H1 (cell line): ENCODE results near the gene VPS26B. TPM values are rescaled to one million over a fixed set of nuclear protein-coding genes. Genes with fewer than 3 reads are reported as not detected.

Experiments used
- CHD7 ChIP-seq: fragments of 300-600 bp; sonication (generic); IDR thresholded peaks from 2 replicates; pipeline ENCODE4 v1.7.1; 2012; ENCODE audit warnings: low read length, moderate library complexity, mild to moderate bottlenecking, inconsistent platforms; ENCODE audit not compliant: insufficient replicate concordance
- EZH2 ChIP-seq: fragments of 200-600 bp; sonication (generic); IDR thresholded peaks from 2 replicates; pipeline ENCODE4 v1.7.1; 2012; ENCODE audit warnings: low read depth, mild to moderate bottlenecking, moderate library complexity, low read length, inconsistent platforms; ENCODE audit not compliant: severe bottlenecking
- NANOG ChIP-seq: IDR thresholded peaks from 2 replicates; pipeline ENCODE4 v1.6.1; 2011; ENCODE audit warnings: low read length, low read depth, mild to moderate bottlenecking, inconsistent platforms; ENCODE audit not compliant: insufficient read depth, poor library complexity, severe bottlenecking
- PHF8 ChIP-seq: fragments of 200-600 bp; sonication (generic); conservative IDR thresholded peaks from 2 replicates; pipeline ENCODE4 v1.7.1; 2012; ENCODE audit warnings: low read depth, mild to moderate bottlenecking, inconsistent platforms, low read length, moderate library complexity
- SP2 ChIP-seq: IDR thresholded peaks from 2 replicates; pipeline ENCODE4 v1.6.1; 2012; ENCODE audit warnings: mild to moderate bottlenecking, low read length, inconsistent platforms
- polyA plus RNA-seq, 7 experiments: library from polyadenylated mRNA; depleted of rRNA in 3 of 7; stranded (reverse) in 5 of 7; unstranded in 2 of 7; fragments of >200 nt in 5 of 7; fragments of 200-250 nt in 2 of 7; gene quantifications; 1 replicate in 5 of 7; 2 replicates in 1 of 7; 4 replicates in 1 of 7; pipeline versions ENCODE4 v1.2.1 to v1.2.3, GENCODE V29; 2011 to 2013; ENCODE audit warnings: missing spikeins in 2 of 7, mixed read lengths in 2 of 7
- total RNA-seq: library from RNA; stranded (reverse); fragmentation: NEBNext Ultra II Directional; extraction: Animal tissue kit (Norgen Biotek cat#: 25700); gene quantifications from 2 replicates; pipeline ENCODE4 v1.2.1, GENCODE V29; 2021

Gene VPS26B
- total and polyA plus RNA-seq, 2 of the 8 experiments (the other 6 are each of a cell fraction or from before 2014, with no cell fraction given): 18.3 to 27.0 TPM

GRCh38 chr11:134200688-134201087, 23.8 kb upstream of the VPS26B start (continued):
- TF ChIP-seq PHF8 (no peak), SP2 (no peak), EZH2 (no peak), CHD7 (no peak), NANOG (no peak)
